ENCODE results near the gene MRPL43.

DNA sequence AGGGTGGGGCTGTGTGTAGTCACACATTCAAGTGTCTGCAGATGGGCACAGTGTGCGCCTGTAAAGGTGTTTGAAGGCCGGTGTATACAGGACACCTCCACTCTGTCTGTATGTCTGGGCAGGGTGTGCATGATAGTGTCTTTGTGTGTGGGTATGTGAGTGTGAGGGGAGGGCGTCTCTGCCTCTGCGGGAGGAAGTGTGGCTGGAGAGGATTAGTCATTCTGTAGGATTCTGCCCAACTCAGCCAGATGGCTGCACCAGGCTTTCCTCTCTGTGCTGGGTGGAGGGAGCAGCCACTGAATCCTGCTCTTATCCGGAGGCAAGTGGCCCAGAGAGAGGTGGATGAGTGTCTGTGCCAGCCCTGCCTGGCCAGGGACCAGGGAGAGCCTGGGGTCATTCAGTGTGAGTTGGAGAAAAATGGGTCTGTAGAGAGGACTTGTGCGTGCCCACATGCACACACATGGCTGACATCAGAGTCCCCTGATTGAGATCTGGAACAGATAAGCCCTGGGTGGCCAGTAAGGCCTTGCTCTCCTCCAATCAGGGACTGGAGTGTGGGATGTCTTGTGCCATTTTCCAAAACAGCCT is 45.4 kb upstream of the MRPL43 start:
- TF ChIP-seq CTCF (conservative IDR thresholded peaks at IDR 0.05 in 1 of 2, IDR thresholded peaks at IDR 0.05 in 1 of 2; ENCODE audit: low read depth in 1 of 2, low read length in 2 of 2) (no peak), EZH2 (IDR thresholded peaks at IDR 0.05; ENCODE audit: low read length, missing control alignments) (no peak)

Measured in fibroblast of lung (primary cell).